GM19463 (cell line): ENCODE data around the gene SMIM21.

ENCODE experiments used
- ATAC-seq: cut with Tn5 transposase; IDR thresholded peaks from one replicate; pipeline ENCODE4 v1.9.1; 2021; ENCODE audit warnings: mild to moderate bottlenecking, moderate library complexity; ENCODE audit not compliant: unreplicated experiment

SMIM21 gene

DNA sequence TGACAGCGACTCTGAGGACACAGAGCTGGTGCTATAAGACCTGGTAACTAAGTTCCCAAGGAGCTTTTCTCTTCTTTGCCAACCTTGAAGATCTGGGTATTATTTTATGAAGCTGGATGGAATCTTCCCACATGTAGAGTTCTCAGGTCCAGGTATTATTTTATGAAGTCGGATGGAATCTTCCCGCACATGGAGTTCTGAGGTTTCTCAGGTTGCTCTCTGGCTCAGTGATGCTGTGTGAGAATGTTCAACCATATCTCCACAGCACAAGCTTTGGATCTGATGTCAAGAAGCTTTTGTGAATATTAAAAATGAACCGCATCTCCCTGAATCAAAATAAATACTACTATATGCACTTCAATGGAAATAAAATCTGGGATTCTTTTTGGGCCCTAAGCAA lies at the start of gene SMIM21:
TSS of gene SMIM21 (minus strand) at position 101 of the 400 bp plus-strand sequence. CDS start 140 bp downstream, outside the sequence.
- no peak for ATAC-seq

DNA sequence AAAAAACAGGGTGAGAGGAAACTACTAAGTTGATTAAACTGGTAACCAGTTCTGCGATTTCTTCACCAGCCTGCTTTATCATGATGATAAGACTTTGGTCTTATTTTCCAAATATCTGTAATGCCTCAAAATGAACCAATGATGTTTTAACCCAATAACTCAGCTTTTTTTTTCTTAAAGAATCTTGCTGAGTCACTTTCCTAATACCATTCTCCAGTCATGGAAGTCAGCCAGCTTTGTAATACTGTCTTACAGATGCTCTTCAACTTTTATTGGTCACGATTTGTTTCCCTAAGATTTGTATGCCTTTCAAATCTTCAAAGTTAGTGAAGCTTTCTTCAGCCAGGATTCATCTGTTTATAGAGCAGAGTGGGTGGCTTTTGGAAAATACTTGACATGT lies 47.7 kb upstream of the SMIM21 start:
- no peak for ATAC-seq

DNA sequence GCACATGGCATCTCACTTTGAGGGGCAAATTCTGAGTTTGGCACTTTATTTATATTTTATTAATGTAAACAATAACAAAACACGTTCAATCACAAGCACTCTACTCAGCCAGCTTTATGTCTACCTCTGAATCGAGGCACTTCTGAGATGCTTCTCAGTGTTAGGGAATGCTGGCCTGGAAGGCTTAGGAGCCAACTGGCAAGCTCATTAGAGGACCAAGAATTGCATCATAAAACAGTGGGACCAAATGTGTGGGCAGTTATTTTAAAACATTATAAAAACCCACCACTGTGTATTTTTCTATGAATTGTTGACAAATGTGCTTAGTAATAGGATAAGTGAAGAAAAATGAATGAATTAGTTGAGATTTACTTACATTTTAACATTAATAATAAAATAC lies 46.8 kb upstream of the SMIM21 start:
- no peak for ATAC-seq

DNA sequence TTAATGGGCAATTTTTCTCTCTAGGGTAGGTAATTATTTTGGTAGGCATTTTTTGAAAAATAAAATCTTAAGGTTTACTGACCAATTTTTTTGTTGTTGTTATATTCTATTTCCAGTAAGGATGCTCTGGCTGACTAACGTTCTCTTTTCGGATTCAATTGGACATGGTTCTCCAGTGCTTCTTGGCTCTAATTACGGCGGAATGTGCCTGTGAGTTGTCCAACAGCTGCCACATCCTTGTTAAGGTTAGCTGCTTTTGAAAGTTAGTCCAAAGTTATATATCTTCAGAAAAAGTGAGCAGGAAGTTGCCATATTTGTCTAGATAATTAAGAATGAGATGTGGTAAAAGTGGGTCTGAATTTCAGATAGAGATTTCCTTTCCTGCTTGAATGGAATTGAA lies 45.8 kb upstream of the SMIM21 start:
- no peak for ATAC-seq

DNA sequence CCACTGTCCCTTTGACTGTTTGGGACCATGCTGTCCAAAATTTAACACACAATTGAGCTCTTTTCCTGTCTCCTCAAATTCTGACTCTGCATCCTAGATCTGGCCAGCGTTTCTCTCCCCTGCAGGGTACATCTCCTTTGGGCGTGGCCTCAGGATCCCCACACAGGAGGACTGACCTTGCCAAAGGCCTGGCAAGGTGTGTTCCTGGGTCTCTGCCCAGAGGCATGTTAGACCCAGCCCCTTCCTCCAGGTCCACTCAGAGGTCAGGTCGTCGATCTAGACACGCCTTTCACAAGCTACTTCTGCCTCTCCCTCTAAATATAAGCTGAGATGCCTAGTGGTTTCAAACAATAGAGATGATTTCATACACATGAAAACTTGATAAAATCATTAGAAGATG lies 45.4 kb upstream of the SMIM21 start:
- no peak for ATAC-seq

DNA sequence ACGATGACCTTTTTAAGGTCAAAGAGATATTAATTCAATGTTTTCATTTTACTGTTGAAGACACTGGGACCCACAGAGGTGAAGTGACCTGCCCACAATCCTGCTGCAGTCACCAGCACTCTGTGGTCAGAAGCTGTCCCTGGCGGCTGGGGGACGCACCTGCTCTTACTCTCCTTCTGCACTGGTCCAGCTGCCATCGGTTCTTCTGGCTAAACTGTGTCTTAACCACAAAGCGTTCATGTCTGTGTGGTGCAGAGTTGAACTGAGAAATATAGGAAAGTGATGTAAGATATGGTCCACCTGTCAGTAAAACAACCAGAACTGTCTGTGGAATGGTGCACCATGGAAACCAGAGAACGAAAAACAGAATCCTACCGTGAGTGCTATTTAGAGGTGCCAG lies 44.9 kb upstream of the SMIM21 start:
- no peak for ATAC-seq

DNA sequence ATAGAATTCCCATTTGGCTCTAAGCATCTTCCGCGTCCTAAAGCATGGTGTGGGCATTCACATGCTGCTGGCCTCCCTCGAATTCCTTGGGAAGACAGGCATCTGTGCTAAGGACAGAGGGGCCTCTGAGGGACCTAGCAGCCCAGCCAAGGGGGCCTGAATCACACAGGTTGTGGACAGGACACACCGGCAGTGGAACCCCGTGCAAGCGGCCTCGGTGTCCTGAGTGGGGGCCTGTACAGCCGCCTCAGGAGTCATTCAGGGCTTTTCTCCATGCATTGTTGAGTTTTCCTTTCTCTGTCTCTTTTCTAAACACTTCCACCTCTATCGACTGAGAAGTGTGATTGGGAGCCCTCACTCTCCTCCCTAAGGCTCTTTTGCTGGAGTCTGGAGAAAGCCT lies 44.3 kb upstream of the SMIM21 start:
- ATAC-seq, result no peak

DNA sequence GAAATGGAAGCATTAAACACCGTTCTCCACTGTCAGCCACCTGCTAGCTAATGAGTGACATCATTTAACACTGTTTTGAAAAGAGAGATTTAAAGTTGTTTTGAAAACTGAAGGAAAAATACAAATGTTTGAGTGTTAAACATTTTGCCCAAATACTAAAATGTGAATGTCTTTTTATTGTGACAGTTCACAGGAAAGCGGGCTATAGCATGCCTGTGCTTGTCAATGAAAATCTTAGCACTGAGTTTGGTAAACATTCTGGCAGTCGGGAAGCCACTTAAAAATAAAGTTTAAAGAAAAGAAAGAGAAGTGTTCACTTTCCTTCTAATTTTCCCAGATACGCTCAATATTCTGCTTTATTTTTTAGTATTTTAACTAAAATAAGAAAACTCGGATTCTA lies 40.3 kb upstream of the SMIM21 start:
- no peak for ATAC-seq

DNA sequence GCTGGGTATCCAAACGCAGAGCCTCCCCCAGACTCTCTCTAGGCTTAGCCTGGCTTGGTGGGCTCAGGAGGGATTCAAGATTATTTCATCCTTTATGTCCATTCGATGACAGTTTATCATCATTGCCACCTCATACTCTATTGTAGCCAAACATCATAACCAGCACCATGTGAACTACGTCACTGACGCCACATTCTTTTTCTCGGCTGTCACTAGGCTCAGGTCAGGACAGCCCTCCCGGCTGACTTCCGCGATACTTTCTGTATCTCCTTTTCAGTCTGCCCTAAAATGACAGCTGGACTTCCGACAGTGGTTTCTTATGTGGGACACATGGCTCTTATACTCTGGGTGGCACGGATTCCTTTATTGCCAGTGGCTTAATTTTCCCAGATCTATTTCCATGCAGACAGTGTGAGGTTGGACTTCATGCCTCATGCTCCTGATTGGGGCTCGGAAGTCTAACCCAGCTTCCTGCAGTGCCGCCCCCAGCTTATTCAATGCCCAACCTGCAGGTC lies 39.8 kb upstream of the SMIM21 start:
- ATAC-seq, result no peak

DNA sequence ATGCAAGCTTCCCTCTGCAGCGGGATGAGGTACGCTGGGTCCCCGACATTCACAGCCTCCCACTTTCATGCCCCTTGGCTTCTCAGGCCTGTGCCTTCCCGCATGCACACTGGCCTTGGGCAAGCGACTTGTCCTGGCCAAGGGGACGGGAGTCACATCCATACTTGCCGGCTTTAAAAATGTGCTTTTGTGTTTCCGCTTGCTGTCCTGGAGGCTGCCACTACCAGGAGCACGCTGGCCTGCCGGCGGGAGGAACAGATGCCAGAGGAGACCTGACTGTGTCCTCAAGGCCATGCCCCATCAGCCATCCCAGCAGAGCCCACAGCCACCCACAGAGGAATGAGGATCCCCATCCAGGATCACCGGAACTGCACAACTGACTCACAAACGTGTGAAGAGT lies 36.9 kb upstream of the SMIM21 start:
- ATAC-seq, result no peak

DNA sequence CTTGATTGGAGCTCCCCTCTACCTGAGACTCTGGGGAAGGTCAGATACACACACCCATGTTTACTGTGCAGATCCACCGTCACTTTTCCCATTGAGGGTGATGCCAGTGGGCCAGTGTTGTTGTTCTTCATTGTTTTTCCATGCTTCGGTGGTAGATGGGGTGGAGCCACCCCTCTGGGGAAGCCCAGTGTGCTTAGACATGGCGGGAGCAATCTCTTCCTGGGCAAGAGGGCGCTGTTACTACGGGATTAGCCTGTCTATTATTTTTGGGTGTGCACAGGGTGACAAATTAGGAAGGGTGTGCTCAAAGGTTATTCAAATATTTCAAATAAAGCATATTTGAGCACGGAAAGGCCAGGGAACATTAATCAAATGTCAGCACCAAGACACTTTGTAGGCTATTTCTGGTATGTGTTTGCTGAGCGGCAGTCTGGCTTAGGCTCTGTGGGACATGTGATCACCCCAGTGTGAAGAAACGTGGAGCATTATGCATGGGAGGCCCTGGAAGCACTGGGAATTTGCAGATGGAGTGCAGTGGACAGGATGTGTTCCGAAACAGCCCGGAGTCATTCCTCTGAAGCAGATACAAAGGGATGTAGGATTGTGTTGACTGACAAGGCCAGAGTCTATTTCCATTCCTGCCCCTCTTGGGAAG lies 34.8 kb upstream of the SMIM21 start:
- no peak for ATAC-seq

DNA sequence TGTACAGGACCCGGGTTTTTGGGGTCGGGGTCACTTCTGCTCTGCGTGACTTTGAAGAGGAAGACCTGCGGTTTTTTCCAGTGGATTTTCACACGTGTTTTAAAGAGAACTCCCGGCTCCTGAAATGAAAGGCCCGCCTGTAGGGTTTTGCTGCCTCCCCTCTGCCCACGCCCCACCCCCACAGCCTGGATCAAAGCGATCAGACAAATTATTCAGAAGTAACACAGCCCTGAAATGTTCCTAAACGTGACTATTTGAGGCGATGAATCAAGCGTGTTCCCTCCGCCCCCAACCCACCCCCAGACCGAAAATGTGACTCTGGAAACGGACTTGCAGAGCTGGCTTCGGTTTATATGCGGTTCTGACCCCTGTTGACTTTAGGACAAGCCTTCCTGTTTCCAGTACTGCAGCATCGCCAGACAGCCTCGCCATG lies 28.7 kb upstream of the SMIM21 start:
- ATAC-seq, result no peak

DNA sequence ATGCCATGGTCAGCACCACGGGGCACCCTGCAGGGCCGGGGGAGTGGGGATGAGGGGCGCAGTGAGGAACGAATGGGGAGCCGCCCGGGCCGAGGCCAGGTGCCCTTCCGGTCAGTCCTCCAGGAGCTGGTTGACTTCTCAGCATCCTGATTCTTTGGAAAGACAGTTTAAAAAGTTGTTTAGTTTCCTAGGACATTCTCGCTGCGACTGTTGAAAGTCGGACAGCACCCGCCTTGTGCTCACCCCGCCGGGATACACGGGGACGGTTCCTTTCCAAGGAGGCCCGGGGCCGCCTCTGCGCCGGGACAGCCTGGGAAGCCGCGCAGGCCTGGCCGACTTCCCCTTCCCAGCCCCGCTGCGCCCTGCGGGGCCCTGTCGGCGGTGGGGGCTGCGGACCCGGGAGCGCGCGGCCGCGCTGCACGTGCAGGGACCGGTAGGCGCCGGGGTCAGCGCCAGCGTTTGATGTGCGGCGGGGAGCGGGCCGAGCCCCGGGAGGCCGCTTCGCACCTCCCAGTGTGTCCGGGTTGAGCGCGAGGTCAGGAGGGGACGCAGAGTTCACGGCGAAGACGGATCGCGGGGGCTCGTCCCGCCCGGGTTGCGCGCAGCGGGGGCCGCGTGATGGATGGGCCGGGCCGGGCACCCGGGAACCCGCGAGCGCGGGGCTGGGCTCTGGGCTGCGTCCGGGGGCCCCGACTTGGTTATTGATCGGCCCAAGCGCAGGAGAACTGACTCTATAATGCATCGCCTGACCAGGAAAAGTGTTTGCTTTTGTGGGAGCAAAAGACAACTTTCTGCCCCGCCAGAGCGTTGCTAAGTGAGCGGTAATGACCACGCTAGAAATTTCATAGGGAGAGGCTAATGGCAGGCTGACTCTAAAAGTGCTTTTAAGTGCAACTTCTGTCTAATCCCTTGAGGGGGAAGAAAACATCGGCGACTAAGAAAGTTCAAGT lies 28.0 kb upstream of the SMIM21 start:
- ATAC-seq, result no peak

DNA sequence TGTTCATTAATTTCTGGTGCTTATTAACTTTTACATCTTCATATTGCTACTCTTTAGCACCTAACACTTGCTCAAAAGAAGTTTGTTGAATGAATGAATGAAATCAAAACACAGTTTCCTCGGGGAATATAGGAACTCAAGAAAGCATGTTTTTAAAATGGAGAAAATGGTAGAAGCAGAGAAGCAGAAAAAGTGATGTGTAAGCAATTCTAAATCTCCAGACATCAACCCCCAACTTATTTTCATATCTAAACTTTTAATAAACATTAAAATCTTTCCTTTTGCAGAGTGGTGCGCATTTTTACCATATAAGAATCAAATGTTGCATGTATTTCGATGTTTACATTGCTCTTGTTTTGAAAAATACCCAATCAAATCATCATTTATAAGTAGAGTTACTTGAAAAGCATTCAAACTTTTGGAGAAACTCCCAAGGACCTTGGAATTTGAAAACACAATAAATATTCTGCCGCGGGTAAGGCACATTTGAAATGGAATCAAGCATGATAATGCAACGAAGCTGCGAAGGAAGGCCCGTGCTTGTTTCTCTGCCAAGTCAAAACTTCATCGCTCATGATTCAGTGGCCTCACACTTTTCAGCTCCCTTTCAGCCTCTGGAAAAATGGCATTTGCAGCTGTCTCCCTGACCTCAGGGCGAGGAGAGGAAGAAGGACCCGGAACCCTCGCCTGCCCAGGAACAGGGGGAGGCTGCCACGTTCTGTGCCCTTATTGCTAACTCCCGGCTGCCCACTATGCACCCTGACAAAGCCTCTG lies 26.7 kb upstream of the SMIM21 start:
- no peak for ATAC-seq

DNA sequence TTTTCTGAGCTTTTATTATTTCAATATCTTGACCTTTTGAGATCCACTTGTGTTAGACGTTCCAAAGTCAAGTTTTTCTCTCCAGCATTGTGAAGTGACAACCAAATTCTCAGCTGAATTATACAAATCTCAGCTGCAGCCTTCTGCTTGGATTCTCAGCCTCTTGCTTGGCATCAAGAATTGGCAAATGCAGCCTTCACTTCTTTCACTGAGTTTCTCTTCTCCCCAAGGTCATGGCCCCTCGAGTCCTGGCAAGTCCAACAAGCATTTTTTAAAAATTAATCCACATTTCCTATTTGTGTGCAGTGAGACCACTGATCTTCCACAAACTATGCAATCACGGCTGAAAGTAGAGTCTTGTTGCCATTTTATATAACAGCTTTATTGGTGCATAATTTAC lies 23.4 kb upstream of the SMIM21 start:
- ATAC-seq, result no peak

DNA sequence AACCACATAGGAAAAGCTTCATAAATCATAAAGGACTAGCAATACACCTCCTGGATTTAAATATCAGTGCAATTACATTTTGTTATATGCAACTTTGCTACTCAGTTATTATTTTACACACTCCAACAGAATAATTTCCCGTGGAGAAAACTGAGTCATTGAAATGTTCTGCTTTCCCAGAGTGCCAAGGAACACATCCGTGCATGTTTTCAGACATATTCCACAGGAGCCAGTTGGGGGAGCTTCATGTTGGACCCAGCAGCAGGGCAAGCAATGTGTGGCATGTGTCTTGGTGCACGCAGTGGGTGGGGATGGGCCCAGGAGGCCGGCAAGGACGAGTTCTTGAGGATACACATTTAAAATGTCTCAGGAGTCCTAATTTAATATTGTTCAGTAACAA lies 14.4 kb upstream of the SMIM21 start:
- ATAC-seq, result no peak

DNA sequence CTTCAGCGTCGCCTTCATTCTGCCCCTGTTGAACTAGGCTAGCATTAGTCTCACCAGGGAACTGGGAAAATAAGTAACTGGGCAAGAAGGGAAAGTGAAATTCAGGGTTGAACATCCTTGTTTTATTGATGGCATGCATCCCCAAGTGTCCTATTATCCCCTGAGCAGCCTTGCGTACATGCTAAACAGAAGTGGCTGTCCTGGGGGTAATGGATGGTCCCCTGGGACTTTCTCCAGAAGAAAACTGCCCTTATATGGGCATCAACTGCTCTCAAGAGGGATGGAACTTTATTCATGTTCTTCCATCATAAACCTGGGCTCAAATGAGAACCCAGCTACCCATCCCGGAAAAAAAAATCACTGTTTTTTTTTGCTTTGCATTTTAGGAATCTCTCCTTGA lies 11.8 kb upstream of the SMIM21 start:
- no peak for ATAC-seq

DNA sequence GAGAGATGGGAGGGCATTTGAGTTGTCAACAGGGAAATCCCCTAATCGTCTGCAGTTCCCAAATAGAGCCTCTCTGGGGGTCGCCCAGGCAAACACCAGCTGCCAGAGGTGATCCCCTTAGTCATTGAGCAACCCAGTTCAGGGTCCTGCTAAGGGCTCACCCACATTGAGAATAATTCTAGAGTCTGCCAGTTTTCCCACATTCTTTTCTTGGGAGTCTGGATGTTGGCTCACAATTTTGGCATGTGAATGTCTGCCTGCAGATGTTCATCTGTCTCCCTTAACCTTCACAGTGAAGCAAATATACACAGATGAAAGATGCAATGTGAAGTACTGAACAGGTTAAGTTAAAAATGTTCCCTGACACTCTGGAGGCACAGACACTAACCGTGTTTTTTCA lies 11.4 kb upstream of the SMIM21 start:
- ATAC-seq, result no peak

DNA sequence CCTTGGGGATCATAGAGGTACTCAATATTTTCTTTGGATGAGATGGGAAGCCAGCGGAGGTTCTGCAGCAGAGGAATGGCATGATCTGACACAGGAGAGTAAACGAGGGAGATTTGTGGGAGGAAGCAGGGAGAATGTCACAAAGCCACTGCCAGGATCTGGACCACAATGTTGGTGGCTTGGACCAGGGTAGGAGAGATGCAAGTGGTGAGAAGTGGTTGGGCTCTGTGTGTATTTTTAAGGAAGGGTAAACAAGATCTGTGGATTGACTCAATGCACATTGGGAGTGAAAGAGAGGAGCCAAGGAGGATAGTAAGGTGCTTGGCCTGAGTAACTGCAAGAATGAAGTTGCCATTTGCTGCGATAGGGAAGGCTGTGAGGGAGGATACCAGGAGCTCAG lies 10.5 kb upstream of the SMIM21 start:
- no peak for ATAC-seq

DNA sequence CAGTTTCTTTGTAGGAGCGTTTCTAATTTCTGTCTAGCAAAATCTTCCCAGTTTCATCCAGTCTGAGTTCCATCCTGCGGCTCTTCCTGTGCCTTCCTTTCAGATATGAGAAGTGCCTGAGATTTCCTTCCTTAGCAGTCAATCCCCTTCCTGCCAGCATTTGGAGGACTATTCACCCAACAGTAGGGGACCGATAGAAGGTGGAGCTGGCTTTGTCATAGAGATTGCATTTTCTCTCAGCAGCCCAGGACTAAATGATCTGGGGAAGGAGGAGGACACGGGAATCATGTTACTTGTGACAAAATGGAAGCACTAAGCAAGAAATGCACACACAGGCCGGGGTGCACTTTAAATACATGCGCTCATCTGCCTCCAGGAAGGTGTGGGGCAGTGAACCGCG lies 5.6 kb upstream of the SMIM21 start:
- no peak for ATAC-seq

DNA sequence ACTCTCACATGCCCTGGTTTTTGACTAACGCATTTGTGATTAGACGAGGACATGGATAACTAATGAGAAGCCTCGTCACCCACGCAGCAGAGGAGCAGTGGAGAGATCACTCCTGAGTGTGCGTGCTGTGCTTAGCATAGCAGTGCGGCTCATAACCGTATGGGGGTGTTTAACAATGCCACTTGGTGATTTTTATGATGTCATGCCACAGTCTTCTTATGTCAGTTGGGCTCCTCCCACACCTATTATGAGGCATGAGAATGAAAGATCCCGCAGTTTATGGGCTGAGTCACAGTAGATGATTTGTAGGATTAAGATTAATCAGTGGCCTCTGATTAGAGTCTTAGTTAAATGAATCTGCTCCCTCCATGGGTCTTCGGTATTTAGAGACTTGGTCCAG lies 2.5 kb upstream of the SMIM21 start:
- ATAC-seq, result no peak
